Measurements from ENCODE around the gene RUFY1.

RUFY1 gene

GRCh38 chr5:179606071-179606909 is 55.9 kb downstream of the RUFY1 start:
- no peak for DNase-seq

- DNase-seq: no peak
Measured at GRCh38 chr5:179606910-179607159, 56.5 kb downstream of the RUFY1 start.

- DNase-seq: no peak
Measured at GRCh38 chr5:179607160-179607931, 57.0 kb downstream of the RUFY1 start.

- DNase-seq: peak; percentile 56
Measured at GRCh38 chr5:179608131-179608581, 57.8 kb downstream of the RUFY1 start.

- DNase-seq: no peak
Measured at GRCh38 chr5:179609834-179610108, 59.4 kb downstream of the RUFY1 start.

GRCh38 chr5:179610109-179610902 is 60.0 kb downstream of the RUFY1 start:
- no peak for DNase-seq

- no peak for DNase-seq
Measured at GRCh38 chr5:179610903-179611265, 60.5 kb downstream of the RUFY1 start.

- DNase-seq: no peak
Measured at GRCh38 chr5:179612577-179613459, 62.5 kb downstream of the RUFY1 start.

GRCh38 chr5:179613460-179614071 is 63.2 kb downstream of the RUFY1 start:
- peak; percentile 38 for DNase-seq

- DNase-seq: no peak
Measured at GRCh38 chr5:179614745-179615144, 64.4 kb downstream of the RUFY1 start.

GRCh38 chr5:179615203-179615602 is 64.8 kb downstream of the RUFY1 start:
- DNase-seq: no peak

- DNase-seq: no peak
Measured at GRCh38 chr5:179616002-179616594, 65.7 kb downstream of the RUFY1 start.

GRCh38 chr5:179617930-179618329 is 67.6 kb downstream of the RUFY1 start:
- no peak for DNase-seq

GRCh38 chr5:179618923-179619554 is 68.7 kb downstream of the RUFY1 start:
- no peak for DNase-seq

- DNase-seq: no peak
Measured at GRCh38 chr5:179619776-179620175, 69.4 kb downstream of the RUFY1 start.

- DNase-seq: no peak
Measured at GRCh38 chr5:179620293-179620692, 69.9 kb downstream of the RUFY1 start.

- no peak for DNase-seq
Measured at GRCh38 chr5:179620703-179621350, 70.5 kb downstream of the RUFY1 start.

- DNase-seq: no peak
Measured at GRCh38 chr5:179621551-179622214, 71.3 kb downstream of the RUFY1 start.

GRCh38 chr5:179623003-179623905 is 72.9 kb downstream of the RUFY1 start, which contains the start of gene HNRNPH1:
Gene HNRNPH1 (minus strand): TSS chr5:179623671. CDS start chr5:179623133, 538 bp downstream.
- DNase-seq: peak; percentile 99

Measured in CD4-positive, alpha-beta T cell treated with Interleukin-21 for 1 hour (primary cell).